ENCODE data around the gene VAV2. TPM values are rescaled to one million over a fixed set of nuclear protein-coding genes. Genes with fewer than 3 reads are reported as not detected.
A peak's percentile ranks its signal among the peaks of the same experiment; 100 is the strongest.
"Not testable (repeated sequence)": the region's sequence is repeated elsewhere in the genome, so short reads cannot be mapped to it uniquely, and the experiment has no call there.

VAV2 gene
- total and polyA plus RNA-seq, 5 donors from 2014 or later, result 0.24 to 0.67 (median 0.37) TPM; not detected in 1

DNA sequence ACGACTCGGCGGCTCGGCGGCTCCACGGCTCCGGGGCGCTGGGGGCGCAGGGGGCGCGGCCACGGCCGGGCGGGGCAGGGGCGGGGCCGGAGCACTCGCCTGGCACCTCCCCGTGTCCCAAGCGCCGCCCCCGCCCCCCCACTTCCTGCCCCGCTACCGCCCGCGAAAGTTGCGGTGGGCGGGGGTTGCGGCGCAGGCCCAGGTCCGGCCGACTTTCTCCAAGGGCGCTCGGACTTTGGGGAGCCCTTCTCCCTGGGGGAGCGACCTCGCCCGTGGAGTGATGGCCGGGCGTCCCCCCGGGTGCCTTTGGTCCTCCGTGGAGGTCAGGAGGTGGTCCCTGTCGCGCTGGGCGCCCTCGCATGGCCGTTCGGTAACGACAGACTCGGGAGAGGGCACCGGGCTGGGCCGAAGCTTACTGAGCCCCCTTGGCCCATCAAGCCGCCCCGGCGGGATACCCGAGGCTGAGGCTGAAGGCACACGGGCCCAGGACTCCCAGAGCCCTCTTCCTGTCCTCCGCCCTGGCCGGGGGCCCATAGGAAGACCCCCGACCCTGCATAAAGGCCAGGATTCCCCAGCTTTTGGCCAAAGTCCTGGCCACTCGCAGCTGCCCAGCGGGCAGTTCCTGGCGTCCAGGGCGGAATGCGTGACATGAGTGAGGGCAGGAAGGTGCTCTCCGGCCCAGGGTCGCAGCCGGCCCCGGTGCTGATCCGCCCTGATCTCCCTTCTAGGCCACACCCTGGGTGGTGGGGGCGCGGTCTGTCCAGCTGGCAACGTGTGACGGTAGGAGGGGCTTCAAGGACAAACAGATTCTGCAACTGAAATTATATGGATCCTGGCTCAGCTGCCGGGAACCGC is 883 bp upstream of the VAV2 start:
- Histone ChIP-seq H3K27me3 (ENCODE audit: control insufficient read depth, insufficient read depth, low read length) (no peaks in the 10 kb centered on the region), H3K36me3 (ENCODE audit: control insufficient read depth, insufficient read depth, low read length) (no peaks in the 10 kb centered on the region), H3K27ac (ENCODE audit: insufficient read depth, low read length, poor library complexity, severe bottlenecking) (peak overlapping the region; percentile 33), H3K4me3 (ENCODE audit: low read depth, low read length) (no peak overlapping the region), H3K9me3 (ENCODE audit: control insufficient read depth in 2 of 2, low read length in 2 of 2) (no peaks in the 10 kb centered on the region), H3K4me1 (ENCODE audit: control insufficient read depth, insufficient read depth, low read length, poor library complexity, severe bottlenecking) (peaks cover 25% of the 10 kb centered on the region)
- Mint-ChIP-seq H3K4me3 (peak overlapping the region; percentile 63 to 87 (median 72)), H3K4me1 (peaks cover 0 to 10% (median 0%) of the 10 kb centered on the region in 4 donors), H3K9me3 (no peaks in the 10 kb centered on the region), H3K27ac (no peak overlapping the region), H3K27me3 (peaks cover 13% of the 10 kb centered on the region), H3K36me3 (no peaks in the 10 kb centered on the region)
- peak; percentile 79 to 80 for ATAC-seq (ENCODE audit: low read depth in 2 of 2)
- peak; percentile 61 to 71 (median 66) for DNase-seq

DNA sequence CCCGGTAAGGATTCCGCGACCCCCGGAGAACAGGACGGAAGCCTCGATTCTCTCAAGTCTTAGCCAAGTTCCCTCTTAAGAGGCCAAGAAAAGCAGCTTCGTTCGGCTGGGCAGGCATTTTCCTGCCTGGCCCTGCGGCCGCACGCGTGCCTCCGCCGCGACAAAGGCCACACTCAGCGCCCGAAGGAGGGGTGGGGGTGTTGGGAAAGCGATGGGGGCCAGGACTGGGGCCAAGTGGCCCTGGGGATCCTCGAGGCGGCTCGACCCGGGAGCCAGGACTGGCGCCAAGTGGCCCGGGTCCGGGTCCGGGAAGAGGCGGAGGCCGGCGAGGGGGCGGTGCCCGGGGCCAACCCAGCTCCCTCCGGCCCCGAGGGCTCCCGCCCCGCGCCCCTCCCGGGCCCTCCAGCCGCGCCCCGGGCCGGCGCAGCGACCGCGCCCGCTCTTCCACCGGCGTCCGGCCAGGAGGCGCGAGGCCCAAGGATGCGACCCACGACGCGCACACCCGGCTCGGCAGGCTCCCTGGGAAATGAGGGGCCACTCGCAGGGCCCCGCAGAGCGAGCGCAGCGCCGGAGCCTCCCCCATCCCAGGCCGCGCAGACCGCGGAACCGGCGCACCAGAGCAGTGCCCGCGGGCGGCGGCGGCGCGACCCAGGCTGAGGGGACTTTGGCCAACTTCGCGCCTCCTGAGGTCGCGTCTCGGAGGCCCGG is 756 bp downstream of the VAV2 start:
- Histone ChIP-seq H3K9me3 (ENCODE audit: control insufficient read depth in 2 of 2, low read length in 2 of 2) (no peaks in the 10 kb centered on the region), H3K27me3 (ENCODE audit: control insufficient read depth, insufficient read depth, low read length) (no peaks in the 10 kb centered on the region), H3K36me3 (ENCODE audit: control insufficient read depth, insufficient read depth, low read length) (no peaks in the 10 kb centered on the region), H3K4me1 (ENCODE audit: control insufficient read depth, insufficient read depth, low read length, poor library complexity, severe bottlenecking) (peaks cover 25% of the 10 kb centered on the region), H3K4me3 (ENCODE audit: low read depth, low read length) (no peak overlapping the region), H3K27ac (ENCODE audit: insufficient read depth, low read length, poor library complexity, severe bottlenecking) (no peak overlapping the region)
- Mint-ChIP-seq H3K4me3 (peak overlapping the region; percentile 62 to 80 (median 75)), H3K4me1 (peaks cover 0 to 10% (median 0%) of the 10 kb centered on the region in 4 donors), H3K27ac (no peak overlapping the region), H3K27me3 (peaks cover 17% of the 10 kb centered on the region), H3K9me3 (no peaks in the 10 kb centered on the region), H3K36me3 (no peaks in the 10 kb centered on the region)
- DNase-seq (no peak), ATAC-seq (ENCODE audit: low read depth in 2 of 2) (no peak)

- Histone ChIP-seq H3K27ac (ENCODE audit: insufficient read depth, low read length, poor library complexity, severe bottlenecking) (no peak overlapping the region), H3K4me3 (ENCODE audit: low read depth, low read length) (no peak overlapping the region), H3K27me3 (ENCODE audit: control insufficient read depth, insufficient read depth, low read length) (no peaks in the 10 kb centered on the region), H3K9me3 (ENCODE audit: control insufficient read depth in 2 of 2, low read length in 2 of 2) (no peaks in the 10 kb centered on the region), H3K36me3 (ENCODE audit: control insufficient read depth, insufficient read depth, low read length) (no peaks in the 10 kb centered on the region), H3K4me1 (ENCODE audit: control insufficient read depth, insufficient read depth, low read length, poor library complexity, severe bottlenecking) (peaks cover 25% of the 10 kb centered on the region)
- Mint-ChIP-seq H3K36me3 (no peaks in the 10 kb centered on the region), H3K27ac (no peak overlapping the region), H3K4me1 (peaks cover 0 to 10% (median 0%) of the 10 kb centered on the region in 4 donors), H3K27me3 (peaks cover 17% of the 10 kb centered on the region), H3K9me3 (no peaks in the 10 kb centered on the region), H3K4me3 (peak overlapping the region; percentile 62 to 83 (median 75))
- ATAC-seq (ENCODE audit: low read depth in 2 of 2) (no peak), DNase-seq (no peak)
Measured at GRCh38 chr9:133990366-133991213, 1.5 kb downstream of the VAV2 start.

- peaks cover 0 to 10% (median 0%) of the 10 kb centered on the region in 4 donors for H3K4me1 Mint-ChIP-seq
- peaks cover 17% of the 10 kb centered on the region for H3K27me3 Mint-ChIP-seq
- no peak overlapping the region for H3K27ac Mint-ChIP-seq
- ATAC-seq (ENCODE audit: low read depth in 2 of 2) (no peak), DNase-seq (no peak)
- no peaks in the 10 kb centered on the region for H3K36me3 Mint-ChIP-seq
- Histone ChIP-seq H3K27me3 (ENCODE audit: control insufficient read depth, insufficient read depth, low read length) (no peaks in the 10 kb centered on the region), H3K36me3 (ENCODE audit: control insufficient read depth, insufficient read depth, low read length) (no peaks in the 10 kb centered on the region), H3K4me1 (ENCODE audit: control insufficient read depth, insufficient read depth, low read length, poor library complexity, severe bottlenecking) (peaks cover 25% of the 10 kb centered on the region), H3K4me3 (ENCODE audit: low read depth, low read length) (no peak overlapping the region), H3K27ac (ENCODE audit: insufficient read depth, low read length, poor library complexity, severe bottlenecking) (no peak overlapping the region), H3K9me3 (ENCODE audit: control insufficient read depth in 2 of 2, low read length in 2 of 2) (no peaks in the 10 kb centered on the region)
- H3K4me3 Mint-ChIP-seq, result peak overlapping the region in 3 of 4 donors; percentile 16 to 83 (median 47)
- H3K9me3 Mint-ChIP-seq, result no peaks in the 10 kb centered on the region
Measured at GRCh38 chr9:133989625-133990365, 2.3 kb downstream of the VAV2 start.

DNA sequence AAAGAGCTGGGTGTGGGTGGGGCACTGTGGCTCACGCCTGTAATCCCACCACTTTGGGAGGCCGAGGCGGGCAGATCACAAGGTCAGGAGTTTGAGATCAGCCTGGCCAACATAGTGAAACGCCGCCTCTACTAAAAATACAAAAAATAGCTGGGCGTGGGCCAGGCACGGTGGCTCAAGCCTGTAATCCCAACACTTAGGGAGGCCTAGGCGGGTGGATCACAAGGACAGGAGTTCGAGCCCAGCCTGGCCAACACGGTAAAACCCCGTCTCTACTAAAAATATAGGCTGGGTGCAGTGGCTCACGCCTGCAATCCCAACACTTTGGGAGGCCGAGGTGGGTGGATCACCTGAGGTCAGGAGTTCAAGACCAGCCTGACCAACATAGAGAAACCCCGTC is 3.4 kb downstream of the VAV2 start:
- not testable (repeated sequence) for DNase-seq; H3K27ac Mint-ChIP-seq; ATAC-seq (ENCODE audit: low read depth in 2 of 2); H3K27ac ChIP-seq (ENCODE audit: insufficient read depth, low read length, poor library complexity, severe bottlenecking); H3K4me3 ChIP-seq (ENCODE audit: low read depth, low read length); H3K27me3 ChIP-seq (ENCODE audit: control insufficient read depth, insufficient read depth, low read length); H3K4me1 Mint-ChIP-seq; H3K36me3 ChIP-seq (ENCODE audit: control insufficient read depth, insufficient read depth, low read length); H3K9me3 ChIP-seq (ENCODE audit: control insufficient read depth in 2 of 2, low read length in 2 of 2); H3K9me3 Mint-ChIP-seq; H3K36me3 Mint-ChIP-seq
- H3K4me1 ChIP-seq (ENCODE audit: control insufficient read depth, insufficient read depth, low read length, poor library complexity, severe bottlenecking), result peaks cover 19% of the 10 kb centered on the region
- Mint-ChIP-seq H3K4me3 (peak overlapping the region in 1 of 4 donors; percentile 54), H3K27me3 (peaks cover 17% of the 10 kb centered on the region)

- H3K27me3 Mint-ChIP-seq, result peaks cover 17% of the 10 kb centered on the region
- H3K4me3 Mint-ChIP-seq, result peak overlapping the region; percentile 25 to 71 (median 45)
- no peak for ATAC-seq (ENCODE audit: low read depth in 2 of 2)
- Histone ChIP-seq H3K27ac (ENCODE audit: insufficient read depth, low read length, poor library complexity, severe bottlenecking) (no peak overlapping the region), H3K4me3 (ENCODE audit: low read depth, low read length) (no peak overlapping the region), H3K4me1 (ENCODE audit: control insufficient read depth, insufficient read depth, low read length, poor library complexity, severe bottlenecking) (peaks cover 14% of the 10 kb centered on the region), H3K36me3 (ENCODE audit: control insufficient read depth, insufficient read depth, low read length) (no peaks in the 10 kb centered on the region), H3K9me3 (ENCODE audit: control insufficient read depth in 2 of 2, low read length in 2 of 2) (no peaks in the 10 kb centered on the region), H3K27me3 (ENCODE audit: control insufficient read depth, insufficient read depth, low read length) (no peaks in the 10 kb centered on the region)
- DNase-seq, result no peak
- peaks cover 0 to 2% (median 0%) of the 10 kb centered on the region in 4 donors for H3K4me1 Mint-ChIP-seq
- no peaks in the 10 kb centered on the region for H3K9me3 Mint-ChIP-seq
- no peaks in the 10 kb centered on the region for H3K36me3 Mint-ChIP-seq
- H3K27ac Mint-ChIP-seq, result no peak overlapping the region
Measured at GRCh38 chr9:133987946-133988665, 4.0 kb downstream of the VAV2 start.

Measured in CD4-positive, CD25-positive, alpha-beta regulatory T cell (primary cell).